ENCODE measurements around the gene OR2W1. TPM values are rescaled to one million over a fixed set of nuclear protein-coding genes. Genes with fewer than 3 reads are reported as not detected.
A peak's percentile ranks its signal among the peaks of the same experiment; 100 is the strongest.

Gene OR2W1
- total RNA-seq, 1 donor from 2014 or later = not detected

GRCh38 chr6:29014729-29015608 lies 30.0 kb downstream of the OR2W1 start:
- no peaks in the 10 kb centered on the region for H3K9me3 Mint-ChIP-seq
- ChIA-PET CTCF (interaction anchor here (1.3 to 5.3 kb wide), 3 partner anchors 174 to 325 kb away, joined by 3 to 78 read pairs (median 5); no protein-coding TSS in a partner anchor), POLR2A (no interaction called here)
- H3K36me3 Mint-ChIP-seq (ENCODE audit: low read depth) = no peaks in the 10 kb centered on the region
- H3K27me3 Mint-ChIP-seq = peaks cover 38% of the 10 kb centered on the region
- no peak overlapping the region for H3K27ac Mint-ChIP-seq
- DNase-seq (no peak), ATAC-seq (ENCODE audit: low read depth) (no peak)
- H3K4me3 Mint-ChIP-seq = no peak overlapping the region
- peaks cover 21% of the 10 kb centered on the region for H3K4me1 Mint-ChIP-seq
- TF ChIP-seq, protein P1, sequence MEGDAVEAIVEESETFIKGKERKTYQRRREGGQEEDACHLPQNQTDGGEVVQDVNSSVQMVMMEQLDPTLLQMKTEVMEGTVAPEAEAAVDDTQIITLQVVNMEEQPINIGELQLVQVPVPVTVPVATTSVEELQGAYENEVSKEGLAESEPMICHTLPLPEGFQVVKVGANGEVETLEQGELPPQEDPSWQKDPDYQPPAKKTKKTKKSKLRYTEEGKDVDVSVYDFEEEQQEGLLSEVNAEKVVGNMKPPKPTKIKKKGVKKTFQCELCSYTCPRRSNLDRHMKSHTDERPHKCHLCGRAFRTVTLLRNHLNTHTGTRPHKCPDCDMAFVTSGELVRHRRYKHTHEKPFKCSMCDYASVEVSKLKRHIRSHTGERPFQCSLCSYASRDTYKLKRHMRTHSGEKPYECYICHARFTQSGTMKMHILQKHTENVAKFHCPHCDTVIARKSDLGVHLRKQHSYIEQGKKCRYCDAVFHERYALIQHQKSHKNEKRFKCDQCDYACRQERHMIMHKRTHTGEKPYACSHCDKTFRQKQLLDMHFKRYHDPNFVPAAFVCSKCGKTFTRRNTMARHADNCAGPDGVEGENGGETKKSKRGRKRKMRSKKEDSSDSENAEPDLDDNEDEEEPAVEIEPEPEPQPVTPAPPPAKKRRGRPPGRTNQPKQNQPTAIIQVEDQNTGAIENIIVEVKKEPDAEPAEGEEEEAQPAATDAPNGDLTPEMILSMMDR (IDR thresholded peaks at IDR 0.05) = no peak
- intact Hi-C loops (cut with micrococcal nuclease) = loop anchor here (10.0 kb wide), 1 partner anchor 1120 kb away; a partner anchor contains a TSS

- peak overlapping the region; percentile 15 for H3K27ac Mint-ChIP-seq
- ATAC-seq (ENCODE audit: low read depth) (peak; percentile 31), DNase-seq (no peak)
- peaks cover 44% of the 10 kb centered on the region for H3K27me3 Mint-ChIP-seq
- H3K4me3 Mint-ChIP-seq = peak overlapping the region; percentile 82
- H3K4me1 Mint-ChIP-seq = peaks cover 11% of the 10 kb centered on the region
- TF ChIP-seq, protein P1 (IDR thresholded peaks at IDR 0.05) = no peak
- CTCF ChIA-PET = interaction anchor here (1.0 to 2.4 kb wide), 2 partner anchors 172 to 174 kb away, joined by 3 to 20 read pairs; no protein-coding TSS in a partner anchor
- POLR2A ChIA-PET = no interaction called here
- intact Hi-C loops (cut with micrococcal nuclease) = loop anchor here (10.0 kb wide), 1 partner anchor 1117 kb away; a partner anchor contains a TSS
- H3K36me3 Mint-ChIP-seq (ENCODE audit: low read depth) = no peaks in the 10 kb centered on the region
- no peaks in the 10 kb centered on the region for H3K9me3 Mint-ChIP-seq
These were observed 33.7 kb downstream of the OR2W1 start for GRCh38 chr6:29011276-29011734.

DNA sequence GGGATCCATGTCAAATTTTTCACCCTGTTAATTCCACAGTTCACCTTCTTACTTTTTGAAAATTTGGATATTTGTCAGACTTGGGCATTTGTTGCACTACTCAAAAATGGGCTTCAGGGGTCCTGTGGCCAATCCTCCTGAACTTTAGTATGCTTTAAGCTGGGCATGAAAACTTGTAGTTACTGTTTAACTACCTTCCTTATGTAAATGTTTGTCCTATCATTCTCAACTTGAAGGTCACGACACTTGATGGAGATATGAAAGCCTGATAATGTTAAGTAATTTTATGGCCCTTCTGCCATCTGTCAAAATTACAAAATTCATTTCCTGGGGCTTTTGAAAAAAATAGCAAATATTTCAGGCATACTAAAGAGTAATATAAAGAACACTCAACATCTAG lies 35.6 kb downstream of the OR2W1 start:
- ATAC-seq (ENCODE audit: low read depth) = no peak
- ChIA-PET CTCF (interaction anchor here (2.4 kb wide), 1 partner anchor 172 kb away, joined by 20 read pairs; no protein-coding TSS in a partner anchor), POLR2A (no interaction called here)
- no peak for DNase-seq
- intact Hi-C loops (cut with micrococcal nuclease) = no loop called here
- Mint-ChIP-seq H3K4me3 (no peak overlapping the region), H3K36me3 (ENCODE audit: low read depth) (no peaks in the 10 kb centered on the region), H3K27ac (no peak overlapping the region), H3K27me3 (peaks cover 47% of the 10 kb centered on the region), H3K9me3 (peaks cover 4% of the 10 kb centered on the region), H3K4me1 (peaks cover 10% of the 10 kb centered on the region)
- TF ChIP-seq, protein P1 (IDR thresholded peaks at IDR 0.05) = no peak

- DNase-seq = no peak
- Mint-ChIP-seq H3K27me3 (peaks cover 44% of the 10 kb centered on the region), H3K36me3 (ENCODE audit: low read depth) (no peaks in the 10 kb centered on the region), H3K27ac (no peak overlapping the region), H3K9me3 (peaks cover 4% of the 10 kb centered on the region), H3K4me1 (peaks cover 10% of the 10 kb centered on the region), H3K4me3 (no peak overlapping the region)
- CTCF ChIA-PET = no interaction called here
- ATAC-seq (ENCODE audit: low read depth) = no peak
- intact Hi-C loops (cut with micrococcal nuclease) = no loop called here
- POLR2A ChIA-PET = no interaction called here
- TF ChIP-seq, protein P1 (IDR thresholded peaks at IDR 0.05) = no peak
These were observed 36.9 kb downstream of the OR2W1 start for GRCh38 chr6:29008089-29008488.

DNA sequence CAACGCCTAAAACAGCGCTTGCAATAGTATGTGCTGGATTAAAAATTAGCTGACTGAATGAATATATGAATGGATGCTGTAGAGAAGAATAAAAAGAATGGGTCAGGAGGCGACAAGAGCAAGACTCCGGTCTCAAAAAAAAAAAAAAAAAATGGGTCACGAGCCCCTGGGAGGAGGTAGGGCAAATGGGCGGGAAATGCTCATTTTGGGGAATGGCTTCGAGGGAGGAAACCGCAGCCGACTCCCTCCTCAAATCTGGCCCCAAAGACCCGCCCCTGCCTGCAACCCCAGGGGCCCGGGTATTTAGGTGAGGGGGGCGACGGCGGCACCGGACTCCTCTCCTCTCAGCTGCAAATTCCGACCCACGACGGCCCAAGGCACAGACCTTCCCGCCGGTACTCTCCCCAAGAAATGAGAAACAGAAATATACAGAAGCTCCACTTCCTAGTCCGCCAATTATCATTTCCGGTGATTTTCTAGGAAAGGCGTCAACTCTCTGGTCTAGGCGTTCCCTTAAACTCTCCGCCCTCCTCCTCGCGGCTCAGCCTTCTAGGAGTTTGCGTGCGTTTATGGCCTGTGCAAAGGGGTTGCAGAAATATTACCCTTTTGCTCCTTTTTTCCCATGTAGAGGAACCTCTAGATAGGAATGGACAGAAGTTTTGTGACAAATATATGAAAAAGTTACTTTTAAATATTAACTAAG lies 39.6 kb downstream of the OR2W1 start, which contains the start of gene ZNF311:
Gene ZNF311, minus strand, starts transcription at position 133 of the 703 bp plus-strand sequence. CDS start 1,361 bp downstream, outside the sequence.
- Mint-ChIP-seq H3K9me3 (peaks cover 4% of the 10 kb centered on the region), H3K27ac (no peak within 1 kb of the TSS), H3K4me3 (peak within 1 kb of the TSS; percentile 81), H3K27me3 (peaks cover 34% of the 10 kb centered on the region), H3K4me1 (peaks cover 6% of the 10 kb centered on the region), H3K36me3 (ENCODE audit: low read depth) (no peaks in the 10 kb centered on the region)
- POLR2A ChIA-PET = interaction anchor here (0.8 kb wide), 1 partner anchor 19 kb away, joined by 7 read pairs; no protein-coding TSS in a partner anchor
- TF ChIP-seq, protein P1 (IDR thresholded peaks at IDR 0.05) = no peak
- ATAC-seq (ENCODE audit: low read depth) (peak; percentile 31), DNase-seq (no peak)
- intact Hi-C loops (cut with micrococcal nuclease) = no loop called here
- CTCF ChIA-PET = no interaction called here
